GM12878 (cell line): Measurements from ENCODE around the gene SLC38A4. TPM values are rescaled to one million over a fixed set of nuclear protein-coding genes. Genes with fewer than 3 reads are reported as not detected.

Experiments used
- ATAC-seq: fragments of 200-7000 bp; cut with Tn5 transposase; 3 replicates; pipeline ENCODE4 v1.9.1; 2020; ENCODE audit warnings: mild to moderate bottlenecking, moderate library complexity
- BruUV-seq: library from RNA; stranded (reverse); fragments of 400-500 nt; replicated peaks from 2 replicates; lab custom pipeline; 2021; lab: Mats Ljungman, UMichigan
- CTCF ChIA-PET: fragments of 300-600 bp; sonication (Branson Sonifier 250); formaldehyde crosslinking; extraction: SDS; loops from one replicate; lab custom pipeline; 2021; ENCODE audit warnings: inconsistent platforms; lab: Yijun Ruan, JAX
- POLR2A ChIA-PET: fragments of 350-600 bp; formaldehyde crosslinking; extraction: SDS; loops from one replicate; lab custom pipeline; 2021; ENCODE audit warnings: inconsistent platforms; lab: Charles Lee
- RAD21 ChIA-PET: fragments of 300-600 bp; sonication (Branson Sonifier 250); formaldehyde crosslinking; loops from one replicate; lab custom pipeline; 2023; ENCODE audit warnings: antibody characterized with exemption; ENCODE audit not compliant: unreplicated experiment; lab: Charles Lee
- SMC1A ChIA-PET: fragments of 300-600 bp; sonication (Branson Sonifier 250); formaldehyde crosslinking; loops from one replicate; lab custom pipeline; 2023; ENCODE audit not compliant: unreplicated experiment, uncharacterized antibody; lab: Charles Lee
- DNase-seq: peaks from one replicate; pipeline ENCODE4 v3.0.0-alpha.2; 2011; ENCODE audit warnings: low read depth, low spot score
- FAIRE-seq: peaks from 3 replicates; lab custom pipeline; 2011; peaks lifted over from hg19 to GRCh38; lab: Jason Lieb, UNC
- H2AFZ ChIP-seq: 2 replicates; pipeline ENCODE4 v1.6.0; 2011; ENCODE audit warnings: low read depth, low read length, control low read depth; ENCODE audit not compliant: control insufficient read depth
- H3K27ac ChIP-seq: 2 replicates; pipeline ENCODE4 v1.5.1; 2011; ENCODE audit warnings: control low read depth; ENCODE audit not compliant: control insufficient read depth, insufficient read depth
- H3K27me3 ChIP-seq, 2 experiments: replicated peaks in 1 of 2; 2 replicates each; pipeline versions ENCODE4 v1.6.0 to v1.6.1; 2011; ENCODE audit warnings: low read length in 1 of 2; ENCODE audit not compliant: control insufficient read depth in 2 of 2, insufficient read depth in 2 of 2
- H3K36me3 ChIP-seq, 2 experiments: 2 replicates each; pipeline ENCODE4 v1.5.1; 2011; ENCODE audit warnings: low read length in 1 of 2; ENCODE audit not compliant: control insufficient read depth in 2 of 2, insufficient read depth in 2 of 2
- H3K4me1 ChIP-seq: 2 replicates; pipeline ENCODE4 v1.6.1; 2011; ENCODE audit warnings: mild to moderate bottlenecking, low read length, moderate library complexity, mixed read lengths; ENCODE audit not compliant: control insufficient read depth, insufficient read depth
- H3K4me2 ChIP-seq: 2 replicates; pipeline ENCODE4 v1.6.0; 2011; ENCODE audit warnings: control low read depth; ENCODE audit not compliant: control insufficient read depth, insufficient read depth
- H3K4me3 ChIP-seq: fragments of 200-600 bp; sonication (generic); 2 replicates; pipeline ENCODE4 v1.5.1; 2016
- H3K79me2 ChIP-seq: 2 replicates; pipeline ENCODE4 v1.6.0; 2011; ENCODE audit warnings: low read length; ENCODE audit not compliant: control insufficient read depth, insufficient read depth
- H3K9ac ChIP-seq: 2 replicates; pipeline ENCODE4 v1.8.0; 2011; ENCODE audit warnings: low read length, control low read depth, mixed read lengths; ENCODE audit not compliant: control insufficient read depth, insufficient read depth
- H3K9me3 ChIP-seq: replicated peaks from 3 replicates; pipeline ENCODE4 v1.5.1; 2011; ENCODE audit warnings: mild to moderate bottlenecking, low read length; ENCODE audit not compliant: control insufficient read depth, insufficient read depth
- H4K20me1 ChIP-seq: 2 replicates; pipeline ENCODE4 v1.6.0; 2011; ENCODE audit not compliant: control insufficient read depth, insufficient read depth
- BACH1 ChIP-seq: fragments of 450-650 bp; IDR thresholded peaks from 2 replicates; pipeline ENCODE4 v1.6.1; 2017; ENCODE audit warnings: mild to moderate bottlenecking, borderline replicate concordance
- CHD4 ChIP-seq: fragments of 200-600 bp; sonication (generic); IDR thresholded peaks from 2 replicates; pipeline ENCODE4 v1.6.1; 2016; ENCODE audit warnings: mild to moderate bottlenecking
- CREM ChIP-seq: IDR thresholded peaks from 2 replicates; pipeline ENCODE4 v1.6.1; 2014; ENCODE audit warnings: antibody characterized with exemption, low read depth
- DPF2 ChIP-seq: fragments of 450-650 bp; IDR thresholded peaks from 2 replicates; pipeline ENCODE4 v1.6.1; 2017; ENCODE audit warnings: mild to moderate bottlenecking
- EGR1 ChIP-seq, 2 experiments: IDR thresholded peaks; 1 replicate in 1 of 2; 2 replicates in 1 of 2; pipeline ENCODE4 v1.6.1; 2011 to 2012; ENCODE audit warnings: low read depth in 2 of 2, low read length in 2 of 2, borderline replicate concordance in 1 of 2, mild to moderate bottlenecking in 1 of 2, moderate library complexity in 1 of 2
- HDAC6 ChIP-seq: fragments of 200-600 bp; sonication (generic); IDR thresholded peaks from one replicate; pipeline ENCODE4 v1.8.0; 2017; ENCODE audit warnings: antibody characterized with exemption; ENCODE audit not compliant: unreplicated experiment
- JUNB ChIP-seq: IDR thresholded peaks from 2 replicates; pipeline ENCODE4 v1.6.1; 2016; ENCODE audit warnings: antibody characterized with exemption, mild to moderate bottlenecking
- KDM1A ChIP-seq: fragments of 200-600 bp; sonication (generic); IDR thresholded peaks from 2 replicates; pipeline ENCODE4 v1.6.1; 2016; ENCODE audit warnings: borderline replicate concordance
- MYC ChIP-seq: IDR thresholded peaks from 2 replicates; pipeline ENCODE4 v1.6.1; 2011; ENCODE audit warnings: mild to moderate bottlenecking, low read length, moderate library complexity, inconsistent platforms; ENCODE audit not compliant: insufficient read depth, insufficient replicate concordance, insufficient read length, severe bottlenecking
- PML ChIP-seq: IDR thresholded peaks from 2 replicates; pipeline ENCODE4 v1.6.1; 2012; ENCODE audit warnings: low read length, inconsistent platforms
- POU2F2 ChIP-seq: IDR thresholded peaks from 3 replicates; pipeline ENCODE4 v1.6.1; 2011; ENCODE audit warnings: low read depth, mild to moderate bottlenecking, low read length, borderline replicate concordance
- RBBP5 ChIP-seq: fragments of 200-600 bp; sonication (generic); conservative IDR thresholded peaks from 2 replicates; pipeline ENCODE4 v1.6.1; 2016
- RCOR1 ChIP-seq: conservative IDR thresholded peaks from 2 replicates; pipeline ENCODE4 v1.6.1; 2012; ENCODE audit warnings: low read depth, low read length, improper control_type of control experiment
- RFX5 ChIP-seq: IDR thresholded peaks from 2 replicates; pipeline ENCODE4 v1.6.1; 2011; ENCODE audit warnings: low read depth, low read length, improper control_type of control experiment
- SP1 ChIP-seq: IDR thresholded peaks from one replicate; pipeline ENCODE4 v1.6.1; 2011; ENCODE audit warnings: low read depth, low read length
- STAT1 ChIP-seq: fragments of 450-650 bp; conservative IDR thresholded peaks from 2 replicates; pipeline ENCODE4 v1.6.1; 2014; ENCODE audit warnings: antibody characterized with exemption, mild to moderate bottlenecking
- TBL1XR1 ChIP-seq: IDR thresholded peaks from 2 replicates; pipeline ENCODE4 v1.6.1; 2012; ENCODE audit warnings: low read depth, low read length, improper control_type of control experiment
- ZSCAN29 ChIP-seq: fragments of 450-650 bp; IDR thresholded peaks from 2 replicates; pipeline ENCODE4 v1.6.1; 2017; ENCODE audit warnings: mild to moderate bottlenecking, moderate library complexity
- WGBS: methylation state at CpG from one replicate; pipeline ENCODE4 v1.1.6; 2016; ENCODE audit warnings: low lambda C conversion rate; ENCODE audit not compliant: insufficient replicate concordance, insufficient coverage; ENCODE audit errors: missing lambda C conversion rate; 5-methylcytosine and 5-hydroxymethylcytosine counted together
- in situ Hi-C: fragments of 300-500 bp; cut with MboI; formaldehyde crosslinking; loops from 9 replicates; pipeline ENCODE4 v1.14.3; 2018; ENCODE audit warnings: mixed read lengths
- intact Hi-C: fragments of 100-400 bp; cut with micrococcal nuclease; formaldehyde crosslinking; loops from one replicate; pipeline ENCODE4 v1.14.2; 2022; ENCODE audit not compliant: unreplicated experiment
- polyA plus RNA-seq, 11 experiments: library from polyadenylated mRNA; depleted of rRNA in 4 of 11; unstranded in 6 of 11; stranded (reverse) in 5 of 11; fragments of >200 nt; fragmentation: Nextera tagmentation in 4 of 11; fragmentation: Illumina TruSeq in 1 of 11; extraction: Ambion mirVana in 4 of 11; extraction: Trizol in 1 of 11; gene quantifications; 1 replicate in 1 of 11; 2 replicates in 10 of 11; pipeline versions ENCODE4 v1.2.1 to v1.2.3, GENCODE V29; 2011 to 2016; ENCODE audit warnings: inconsistent platforms in 2 of 11, missing spikeins in 2 of 11, low read depth in 1 of 11
- total RNA-seq, 4 experiments: library from RNA; depleted of rRNA in 3 of 4; stranded (reverse); fragments of >200 nt in 3 of 4; fragmentation: Illumina TruSeq in 1 of 4; extraction: Trizol in 1 of 4; gene quantifications; 2 replicates each; pipeline versions ENCODE4 v1.2.1 to v1.2.3, GENCODE V29; 2013 to 2021
- TF ChIP-seq, protein P1 (sequence below): fragments of 450-650 bp; conservative IDR thresholded peaks from 2 replicates; pipeline ENCODE4 v1.6.1; 2017; ENCODE audit warnings: mild to moderate bottlenecking, moderate library complexity
- TF ChIP-seq, protein P2 (sequence below): IDR thresholded peaks from 2 replicates; pipeline ENCODE4 v1.6.1; 2011; ENCODE audit warnings: mild to moderate bottlenecking, low read depth, low read length, moderate library complexity; ENCODE audit not compliant: insufficient replicate concordance
- TF ChIP-seq, protein P3 (sequence below): fragments of 150-350 bp; IDR thresholded peaks from 2 replicates; pipeline ENCODE4 v1.6.1; 2016; ENCODE audit warnings: low read depth, low read length

Gene SLC38A4
- total and polyA plus RNA-seq, 10 of the 15 experiments (the other 5 are each of a cell fraction or from before 2014, with no cell fraction given), result 0.04 to 0.52 (median 0.13) TPM; not detected in 2

DNA sequence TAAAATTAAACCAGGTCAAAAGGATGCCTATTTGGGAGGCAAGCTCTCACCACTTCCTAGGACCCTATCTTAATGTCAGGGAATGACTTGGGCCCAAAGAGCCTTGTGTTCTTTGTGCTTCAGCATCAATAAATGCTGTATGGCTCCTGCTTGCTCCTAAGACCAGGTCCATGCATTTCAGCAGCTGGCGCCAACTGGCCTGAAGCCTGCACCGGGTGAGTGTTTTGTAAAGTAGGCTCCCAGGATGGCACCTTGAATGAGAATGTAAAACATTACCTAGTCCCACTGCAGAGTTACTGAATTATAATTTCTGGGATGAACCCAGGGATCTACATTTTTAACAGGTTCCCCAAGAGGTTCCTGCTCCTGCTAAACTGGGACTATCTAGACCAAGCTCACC lies 16.1 kb upstream of the SLC38A4 start (continued):
- TF ChIP-seq RCOR1 (no peak), KDM1A (no peak), POU2F2 (no peak), TBL1XR1 (no peak), DPF2 (no peak)

DNA sequence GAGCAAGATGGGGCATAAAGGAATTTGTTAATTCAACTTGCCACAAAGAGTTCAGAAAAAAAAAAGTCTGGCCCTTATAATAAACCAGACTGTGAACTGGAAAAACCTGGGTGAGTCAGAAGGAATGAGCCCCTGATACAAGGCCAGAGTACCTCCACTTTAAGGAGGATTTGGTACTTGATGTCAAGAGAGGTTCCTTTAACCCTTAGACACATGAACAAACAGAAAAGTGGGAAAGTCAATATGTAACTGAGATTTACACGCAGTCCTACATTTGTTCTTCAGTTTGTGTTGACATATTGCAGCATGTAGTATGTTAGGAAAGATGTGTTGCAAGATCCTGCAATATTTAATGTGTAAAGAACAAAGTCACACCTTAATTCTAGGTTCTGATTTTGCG lies 14.2 kb upstream of the SLC38A4 start:
- Histone ChIP-seq H3K9me3 (no peaks in the 10 kb centered on the region), H3K27me3 (no peaks in the 10 kb centered on the region), H3K4me3 (no peak overlapping the region), H3K4me2 (no peak overlapping the region), H3K36me3 (no peaks in the 10 kb centered on the region), H3K4me1 (no peaks in the 10 kb centered on the region), H3K27ac (no peak overlapping the region), H3K79me2 (no peaks in the 10 kb centered on the region), H4K20me1 (no peaks in the 10 kb centered on the region), H3K9ac (no peak overlapping the region), H2AFZ (no peak overlapping the region)
- ChIA-PET CTCF (no interaction called here), POLR2A (no interaction called here), SMC1A (no interaction called here), RAD21 (no interaction called here)
- in situ Hi-C loops (no loop called here), intact Hi-C loops (no loop called here)
- no TSS peak for BruUV-seq
- FAIRE-seq (no peak), ATAC-seq (no peak), DNase-seq (no peak)
- WGBS, result 0% methylated on average over 2 of the region's 2 CpGs
- TF ChIP-seq SP1 (no peak), HDAC6 (no peak), STAT1 (no peak), PML (no peak), EGR1 (IDR thresholded peaks at IDR 0.05; ENCODE audit: borderline replicate concordance in 1 of 2, low read depth in 2 of 2, low read length in 2 of 2) (no peak), MYC (no peak), RBBP5 (no peak), CREM (no peak), JUNB (no peak), BACH1 (no peak), RFX5 (no peak), ZSCAN29 (no peak), CHD4 (no peak)
- TF ChIP-seq, protein P1, sequence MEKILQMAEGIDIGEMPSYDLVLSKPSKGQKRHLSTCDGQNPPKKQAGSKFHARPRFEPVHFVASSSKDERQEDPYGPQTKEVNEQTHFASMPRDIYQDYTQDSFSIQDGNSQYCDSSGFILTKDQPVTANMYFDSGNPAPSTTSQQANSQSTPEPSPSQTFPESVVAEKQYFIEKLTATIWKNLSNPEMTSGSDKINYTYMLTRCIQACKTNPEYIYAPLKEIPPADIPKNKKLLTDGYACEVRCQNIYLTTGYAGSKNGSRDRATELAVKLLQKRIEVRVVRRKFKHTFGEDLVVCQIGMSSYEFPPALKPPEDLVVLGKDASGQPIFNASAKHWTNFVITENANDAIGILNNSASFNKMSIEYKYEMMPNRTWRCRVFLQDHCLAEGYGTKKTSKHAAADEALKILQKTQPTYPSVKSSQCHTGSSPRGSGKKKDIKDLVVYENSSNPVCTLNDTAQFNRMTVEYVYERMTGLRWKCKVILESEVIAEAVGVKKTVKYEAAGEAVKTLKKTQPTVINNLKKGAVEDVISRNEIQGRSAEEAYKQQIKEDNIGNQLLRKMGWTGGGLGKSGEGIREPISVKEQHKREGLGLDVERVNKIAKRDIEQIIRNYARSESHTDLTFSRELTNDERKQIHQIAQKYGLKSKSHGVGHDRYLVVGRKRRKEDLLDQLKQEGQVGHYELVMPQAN, result no peak
- TF ChIP-seq, protein P2, sequence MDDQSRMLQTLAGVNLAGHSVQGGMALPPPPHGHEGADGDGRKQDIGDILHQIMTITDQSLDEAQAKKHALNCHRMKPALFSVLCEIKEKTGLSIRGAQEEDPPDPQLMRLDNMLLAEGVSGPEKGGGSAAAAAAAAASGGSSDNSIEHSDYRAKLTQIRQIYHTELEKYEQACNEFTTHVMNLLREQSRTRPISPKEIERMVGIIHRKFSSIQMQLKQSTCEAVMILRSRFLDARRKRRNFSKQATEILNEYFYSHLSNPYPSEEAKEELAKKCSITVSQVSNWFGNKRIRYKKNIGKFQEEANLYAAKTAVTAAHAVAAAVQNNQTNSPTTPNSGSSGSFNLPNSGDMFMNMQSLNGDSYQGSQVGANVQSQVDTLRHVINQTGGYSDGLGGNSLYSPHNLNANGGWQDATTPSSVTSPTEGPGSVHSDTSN, result no peak
- TF ChIP-seq, protein P3, sequence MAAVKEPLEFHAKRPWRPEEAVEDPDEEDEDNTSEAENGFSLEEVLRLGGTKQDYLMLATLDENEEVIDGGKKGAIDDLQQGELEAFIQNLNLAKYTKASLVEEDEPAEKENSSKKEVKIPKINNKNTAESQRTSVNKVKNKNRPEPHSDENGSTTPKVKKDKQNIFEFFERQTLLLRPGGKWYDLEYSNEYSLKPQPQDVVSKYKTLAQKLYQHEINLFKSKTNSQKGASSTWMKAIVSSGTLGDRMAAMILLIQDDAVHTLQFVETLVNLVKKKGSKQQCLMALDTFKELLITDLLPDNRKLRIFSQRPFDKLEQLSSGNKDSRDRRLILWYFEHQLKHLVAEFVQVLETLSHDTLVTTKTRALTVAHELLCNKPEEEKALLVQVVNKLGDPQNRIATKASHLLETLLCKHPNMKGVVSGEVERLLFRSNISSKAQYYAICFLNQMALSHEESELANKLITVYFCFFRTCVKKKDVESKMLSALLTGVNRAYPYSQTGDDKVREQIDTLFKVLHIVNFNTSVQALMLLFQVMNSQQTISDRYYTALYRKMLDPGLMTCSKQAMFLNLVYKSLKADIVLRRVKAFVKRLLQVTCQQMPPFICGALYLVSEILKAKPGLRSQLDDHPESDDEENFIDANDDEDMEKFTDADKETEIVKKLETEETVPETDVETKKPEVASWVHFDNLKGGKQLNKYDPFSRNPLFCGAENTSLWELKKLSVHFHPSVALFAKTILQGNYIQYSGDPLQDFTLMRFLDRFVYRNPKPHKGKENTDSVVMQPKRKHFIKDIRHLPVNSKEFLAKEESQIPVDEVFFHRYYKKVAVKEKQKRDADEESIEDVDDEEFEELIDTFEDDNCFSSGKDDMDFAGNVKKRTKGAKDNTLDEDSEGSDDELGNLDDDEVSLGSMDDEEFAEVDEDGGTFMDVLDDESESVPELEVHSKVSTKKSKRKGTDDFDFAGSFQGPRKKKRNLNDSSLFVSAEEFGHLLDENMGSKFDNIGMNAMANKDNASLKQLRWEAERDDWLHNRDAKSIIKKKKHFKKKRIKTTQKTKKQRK, result no peak
